Activated CD4-positive, alpha-beta memory T cell treated with anti-CD3 and anti-CD28 coated beads, Interleukin-2, amount 10 ng/mL, durations not matched to agents 7 days and 5 days (primary cell): ENCODE measurements around the gene OSBPL1A. TPM values are rescaled to one million over a fixed set of nuclear protein-coding genes. Genes with fewer than 3 reads are reported as not detected.

Experiments used
- CTCF ChIA-PET: fragments of 350-600 bp; sonication (Branson Sonifier 250); formaldehyde crosslinking; loops from one replicate; lab custom pipeline; 2021; ENCODE audit warnings: antibody characterized with exemption, inconsistent platforms; lab: Charles Lee
- POLR2A ChIA-PET: fragments of 350-600 bp; sonication (Branson Sonifier 250); formaldehyde crosslinking; loops from one replicate; lab custom pipeline; 2021; ENCODE audit warnings: antibody characterized with exemption; lab: Charles Lee
- DNase-seq: peaks from one replicate; pipeline ENCODE4 v3.0.0-alpha.2; 2020
- H3K27ac Mint-ChIP-seq: one replicate; pipeline ENCODE4 v1.8.0; 2021; ENCODE audit warnings: mild to moderate bottlenecking, mixed read lengths
- H3K27me3 Mint-ChIP-seq: one replicate; pipeline ENCODE4 v1.8.0; 2021; ENCODE audit warnings: mixed read lengths
- H3K36me3 Mint-ChIP-seq: one replicate; pipeline ENCODE4 v1.8.0; 2021; ENCODE audit warnings: low read depth, mixed read lengths
- H3K4me1 Mint-ChIP-seq: one replicate; pipeline ENCODE4 v1.8.0; 2021; ENCODE audit warnings: mixed read lengths
- H3K4me3 Mint-ChIP-seq: one replicate; pipeline ENCODE4 v1.8.0; 2021; ENCODE audit warnings: mild to moderate bottlenecking, mixed read lengths
- H3K9me3 Mint-ChIP-seq: one replicate; pipeline ENCODE4 v1.8.0; 2021; ENCODE audit warnings: mixed read lengths
- total RNA-seq, 2 experiments: library from RNA; stranded (reverse); gene quantifications; one replicate each; pipeline ENCODE4 v1.2.3, GENCODE V29; 2021

The OSBPL1A gene
- total RNA-seq, 2 experiments from 2014 or later, result 0.53 to 0.93 TPM

DNA sequence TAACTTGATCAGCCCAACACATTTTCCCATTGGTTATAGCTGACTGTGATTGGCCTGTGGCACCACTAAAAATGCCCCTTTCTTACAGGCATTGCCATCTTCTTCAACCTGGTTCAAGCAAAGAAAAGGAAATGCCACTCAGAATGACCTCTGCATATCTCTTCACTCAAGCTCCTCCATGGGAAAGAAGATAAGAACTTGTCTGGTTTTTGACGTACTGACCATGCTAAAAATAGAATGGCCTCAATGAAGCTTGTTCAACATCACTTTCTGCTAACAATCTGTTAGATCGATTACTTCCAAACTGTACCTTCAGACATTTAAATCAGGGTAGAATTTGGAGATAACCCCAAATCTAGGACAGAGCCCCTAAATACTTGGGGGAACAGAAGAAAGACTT lies 149.3 kb downstream of the OSBPL1A start:
- H3K4me3 Mint-ChIP-seq, result no peak overlapping the region
- H3K27me3 Mint-ChIP-seq, result peaks cover 27% of the 10 kb centered on the region
- peaks cover 9% of the 10 kb centered on the region for H3K4me1 Mint-ChIP-seq
- POLR2A ChIA-PET, result no interaction called here
- no peaks in the 10 kb centered on the region for H3K9me3 Mint-ChIP-seq
- CTCF ChIA-PET, result no interaction called here
- DNase-seq, result no peak
- H3K36me3 Mint-ChIP-seq, result no peaks in the 10 kb centered on the region
- H3K27ac Mint-ChIP-seq, result no peak overlapping the region

DNA sequence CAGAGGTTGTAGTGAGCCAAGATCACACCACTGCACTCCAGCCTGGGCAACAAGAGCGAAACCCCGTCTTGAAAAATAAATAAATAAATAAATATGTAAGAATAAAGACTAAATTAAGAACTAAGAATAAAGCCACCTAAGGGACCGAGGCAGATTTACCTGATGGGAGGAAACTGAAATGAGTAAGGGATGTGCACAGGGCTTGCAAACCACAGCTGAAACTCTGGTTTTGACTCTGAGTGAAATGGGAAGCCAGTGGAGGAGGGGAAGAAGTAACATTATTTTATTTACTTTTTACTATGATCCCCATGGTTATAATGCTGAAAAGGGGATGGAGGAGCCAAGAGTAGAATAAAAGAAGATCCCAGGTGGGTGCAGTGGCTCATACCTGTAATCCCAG lies 151.5 kb downstream of the OSBPL1A start:
- peaks cover 17% of the 10 kb centered on the region for H3K27me3 Mint-ChIP-seq
- CTCF ChIA-PET, result no interaction called here
- no peaks in the 10 kb centered on the region for H3K36me3 Mint-ChIP-seq
- POLR2A ChIA-PET, result no interaction called here
- H3K4me1 Mint-ChIP-seq, result peaks cover 12% of the 10 kb centered on the region
- H3K9me3 Mint-ChIP-seq, result no peaks in the 10 kb centered on the region
- DNase-seq, result peak; percentile 20
- no peak overlapping the region for H3K27ac Mint-ChIP-seq
- no peak overlapping the region for H3K4me3 Mint-ChIP-seq

DNA sequence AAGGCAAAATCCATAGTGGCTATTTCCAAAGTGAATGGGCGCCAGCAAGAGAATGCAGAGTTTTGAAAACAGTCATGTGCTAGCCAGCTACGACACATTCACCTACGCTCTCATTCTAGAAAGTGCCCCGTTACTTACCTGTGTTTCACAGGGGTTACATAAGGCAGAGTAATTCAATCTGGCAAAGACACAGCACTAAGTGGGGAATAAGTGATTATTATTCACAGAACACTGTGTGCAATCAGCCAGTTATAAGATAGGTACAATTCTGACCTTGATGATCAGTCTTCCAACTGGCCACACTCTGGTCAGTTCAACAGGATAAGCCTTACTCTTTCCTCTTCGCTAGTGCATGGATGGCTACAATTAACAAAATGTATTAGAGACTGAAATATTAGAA lies 152.9 kb downstream of the OSBPL1A start:
- Mint-ChIP-seq H3K4me1 (peaks cover 15% of the 10 kb centered on the region), H3K27ac (no peak overlapping the region), H3K9me3 (no peaks in the 10 kb centered on the region), H3K27me3 (peaks cover 17% of the 10 kb centered on the region), H3K4me3 (no peak overlapping the region), H3K36me3 (no peaks in the 10 kb centered on the region)
- POLR2A ChIA-PET, result no interaction called here
- no peak for DNase-seq
- CTCF ChIA-PET, result no interaction called here

DNA sequence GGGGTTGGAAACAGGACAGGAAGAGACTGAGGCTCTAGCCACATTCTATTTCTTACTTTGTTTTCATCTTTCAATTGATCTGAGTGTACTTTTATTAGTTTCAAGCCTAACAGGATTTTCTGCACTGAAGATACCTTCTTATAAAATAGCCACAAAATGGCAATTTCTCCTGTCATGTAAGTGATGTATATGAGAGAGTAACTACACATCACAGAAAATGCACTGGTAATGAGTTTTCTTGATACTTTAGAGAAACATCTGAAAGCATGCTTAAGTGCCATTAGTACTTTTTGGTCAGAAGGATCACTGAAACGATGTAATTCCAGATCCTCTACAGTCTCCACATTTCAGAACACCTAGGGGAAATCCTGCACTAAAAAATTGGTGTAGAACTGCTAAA lies 153.9 kb downstream of the OSBPL1A start:
- Mint-ChIP-seq H3K27ac (no peak overlapping the region), H3K27me3 (peaks cover 17% of the 10 kb centered on the region), H3K4me1 (peaks cover 15% of the 10 kb centered on the region), H3K36me3 (no peaks in the 10 kb centered on the region), H3K4me3 (no peak overlapping the region), H3K9me3 (no peaks in the 10 kb centered on the region)
- ChIA-PET CTCF (no interaction called here), POLR2A (no interaction called here)
- no peak for DNase-seq

DNA sequence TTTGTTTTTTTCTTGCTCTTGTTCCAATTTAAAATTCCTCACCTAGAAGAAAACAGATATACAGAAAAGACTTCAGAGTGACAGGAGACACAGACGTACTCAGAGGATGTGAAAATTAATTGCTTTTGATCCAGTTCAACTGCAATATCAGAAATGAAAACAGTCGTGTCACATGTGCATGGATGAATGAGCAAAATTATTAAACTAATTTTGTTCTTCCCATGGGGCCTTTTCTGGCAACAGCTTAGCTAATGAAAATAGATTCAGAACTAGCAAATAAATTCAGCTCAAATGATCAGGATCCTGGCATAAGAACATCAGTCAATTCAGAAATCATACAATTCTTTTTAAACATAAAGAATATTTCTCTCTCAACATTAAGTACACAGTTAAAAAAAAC lies 158.3 kb downstream of the OSBPL1A start:
- CTCF ChIA-PET, result no interaction called here
- Mint-ChIP-seq H3K9me3 (no peaks in the 10 kb centered on the region), H3K4me3 (no peak overlapping the region), H3K36me3 (no peaks in the 10 kb centered on the region), H3K4me1 (peaks cover 6% of the 10 kb centered on the region), H3K27ac (no peak overlapping the region), H3K27me3 (peaks cover 9% of the 10 kb centered on the region)
- DNase-seq, result no peak
- POLR2A ChIA-PET, result no interaction called here

DNA sequence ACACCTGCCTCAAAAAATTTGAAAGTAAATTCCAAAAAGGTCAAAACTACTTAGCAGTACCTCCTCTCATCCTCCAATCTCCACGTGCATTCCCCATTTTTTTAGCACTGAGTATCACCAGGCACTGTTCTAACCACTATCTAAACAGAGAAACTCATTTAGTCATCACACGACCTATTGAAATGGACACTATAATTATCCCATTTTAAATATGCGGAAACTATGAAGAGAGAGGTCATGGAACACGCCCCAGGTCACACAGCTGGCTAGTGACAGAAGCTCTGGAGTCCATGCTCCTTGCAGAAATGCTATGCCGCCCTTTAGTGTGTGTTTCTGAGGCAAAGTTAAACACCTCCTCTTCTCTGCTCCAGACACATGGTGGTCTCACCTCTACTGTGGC lies 159.2 kb downstream of the OSBPL1A start:
- ChIA-PET POLR2A (no interaction called here), CTCF (no interaction called here)
- H3K4me1 Mint-ChIP-seq, result peaks cover 6% of the 10 kb centered on the region
- no peak overlapping the region for H3K4me3 Mint-ChIP-seq
- no peak for DNase-seq
- H3K27ac Mint-ChIP-seq, result no peak overlapping the region
- no peaks in the 10 kb centered on the region for H3K9me3 Mint-ChIP-seq
- H3K27me3 Mint-ChIP-seq, result peaks cover 9% of the 10 kb centered on the region
- no peaks in the 10 kb centered on the region for H3K36me3 Mint-ChIP-seq

DNA sequence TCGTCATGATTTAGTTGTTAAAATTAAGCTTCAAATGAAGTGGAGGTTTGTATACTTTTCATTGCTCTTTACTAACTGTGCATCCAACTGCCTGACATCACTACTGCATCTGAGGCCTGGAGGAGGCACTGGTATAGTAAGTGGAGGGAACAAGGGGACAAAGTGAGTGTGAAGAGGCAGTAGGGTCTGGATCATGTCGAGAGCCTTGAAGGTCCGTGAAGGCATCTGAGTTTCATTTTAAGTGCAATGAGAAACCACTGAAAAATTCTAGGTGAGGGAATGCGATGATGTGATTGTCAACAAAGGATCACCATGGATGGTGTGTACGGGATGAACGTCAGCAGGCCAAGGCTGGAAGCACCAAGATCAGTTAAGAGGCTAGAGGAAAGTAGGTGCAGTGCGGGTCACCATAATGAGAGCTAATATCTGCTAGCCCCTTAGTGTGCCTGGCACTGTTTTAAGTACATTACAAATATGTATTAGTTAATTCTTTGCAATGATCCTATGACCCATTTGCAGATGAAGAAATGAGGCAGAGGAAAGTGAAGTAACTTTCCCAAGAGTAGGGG lies 162.7 kb downstream of the OSBPL1A start:
- Mint-ChIP-seq H3K36me3 (no peaks in the 10 kb centered on the region), H3K4me1 (no peaks in the 10 kb centered on the region), H3K27ac (no peak overlapping the region), H3K9me3 (no peaks in the 10 kb centered on the region), H3K27me3 (peaks cover 13% of the 10 kb centered on the region), H3K4me3 (no peak overlapping the region)
- ChIA-PET CTCF (interaction anchor here (1.1 kb wide), 1 partner anchor 58 kb away, joined by 3 read pairs; no protein-coding TSS in a partner anchor), POLR2A (no interaction called here)
- no peak for DNase-seq

DNA sequence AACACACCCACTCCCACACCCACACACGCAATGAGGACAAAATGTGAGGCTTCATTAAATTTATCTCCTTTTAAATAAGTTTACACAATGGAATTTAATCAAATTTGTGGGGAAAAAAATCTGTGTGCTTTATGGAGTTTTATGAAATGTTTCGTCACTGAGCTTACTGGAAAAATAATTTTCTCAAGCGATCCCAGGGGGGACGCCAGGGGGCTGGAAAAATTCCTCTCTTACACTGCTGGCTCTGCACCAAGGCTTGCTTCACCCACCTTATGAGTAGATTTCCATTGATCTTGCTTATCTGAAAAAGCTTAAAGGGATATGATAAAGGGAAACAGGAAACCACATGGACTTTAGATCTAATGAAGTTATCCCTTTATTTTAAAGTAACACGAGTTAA lies 163.3 kb downstream of the OSBPL1A start:
- H3K36me3 Mint-ChIP-seq, result no peaks in the 10 kb centered on the region
- CTCF ChIA-PET, result no interaction called here
- H3K4me3 Mint-ChIP-seq, result no peak overlapping the region
- H3K27ac Mint-ChIP-seq, result no peak overlapping the region
- peaks cover 13% of the 10 kb centered on the region for H3K27me3 Mint-ChIP-seq
- no peaks in the 10 kb centered on the region for H3K9me3 Mint-ChIP-seq
- H3K4me1 Mint-ChIP-seq, result no peaks in the 10 kb centered on the region
- POLR2A ChIA-PET, result no interaction called here
- no peak for DNase-seq

DNA sequence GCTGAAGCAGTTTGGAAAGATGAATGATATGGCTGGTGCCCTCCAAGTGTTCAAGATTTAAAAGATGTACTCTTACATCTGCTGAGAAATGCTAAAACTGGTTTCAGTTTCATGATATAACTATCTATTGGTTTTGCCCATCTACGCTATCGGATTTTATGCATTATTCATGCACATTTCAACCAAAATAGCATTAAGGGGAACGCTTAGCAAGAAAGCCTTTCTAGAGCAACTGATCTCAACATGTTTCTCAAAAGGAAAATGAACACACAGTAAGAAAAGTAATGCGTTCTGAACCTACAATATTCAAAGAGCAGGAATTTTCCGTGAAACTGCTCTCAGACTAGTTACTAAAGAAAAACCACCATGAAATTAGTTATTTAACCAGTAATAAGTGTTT lies 164.8 kb downstream of the OSBPL1A start:
- Mint-ChIP-seq H3K36me3 (no peaks in the 10 kb centered on the region), H3K9me3 (no peaks in the 10 kb centered on the region), H3K27me3 (peaks cover 16% of the 10 kb centered on the region), H3K27ac (no peak overlapping the region), H3K4me3 (no peak overlapping the region), H3K4me1 (no peaks in the 10 kb centered on the region)
- ChIA-PET CTCF (no interaction called here), POLR2A (no interaction called here)
- DNase-seq, result no peak

DNA sequence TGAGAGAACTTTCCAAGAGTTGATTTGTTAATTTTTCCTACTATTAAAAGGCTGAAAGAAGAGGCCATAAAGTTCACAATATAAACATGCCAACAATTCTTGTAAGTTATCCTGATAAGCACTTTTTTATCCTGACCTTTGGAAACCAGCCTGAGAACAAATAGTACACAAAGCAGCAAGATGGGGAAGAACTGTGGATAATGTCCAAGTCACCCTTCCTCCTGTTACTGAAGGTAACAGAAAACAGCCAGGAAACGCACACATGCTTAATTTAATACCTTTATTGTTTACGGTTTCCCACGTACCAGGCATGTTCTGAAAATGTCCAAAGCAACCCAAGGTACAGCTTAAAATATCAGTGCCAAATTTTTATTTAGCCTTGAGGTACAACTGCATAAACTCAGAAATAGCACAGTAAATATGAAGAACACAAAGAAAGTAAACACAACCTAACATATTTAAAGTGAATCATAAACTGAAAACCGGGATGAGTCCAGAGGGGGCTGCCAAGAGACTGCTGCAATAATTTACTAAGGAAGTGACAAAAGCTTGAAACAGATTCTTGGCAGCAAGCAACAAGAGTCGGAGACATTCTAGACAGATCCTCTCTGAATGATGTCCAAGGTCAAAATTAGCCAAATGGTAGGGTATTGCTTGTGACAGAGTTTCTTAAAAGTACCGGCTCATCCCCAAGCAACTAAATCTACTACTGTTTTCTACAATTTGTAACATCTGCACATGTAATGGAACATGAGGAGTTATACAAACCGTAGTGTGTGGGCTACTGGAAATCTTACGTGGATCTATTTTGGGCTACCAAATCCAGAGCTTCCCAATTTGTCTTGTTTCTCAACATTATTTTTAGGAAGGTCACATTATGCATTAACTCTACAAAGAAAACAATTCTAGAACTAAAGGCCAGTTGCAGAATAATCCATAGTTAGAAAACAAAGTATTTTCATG lies 165.6 kb downstream of the OSBPL1A start:
- peaks cover 17% of the 10 kb centered on the region for H3K27me3 Mint-ChIP-seq
- H3K27ac Mint-ChIP-seq, result no peak overlapping the region
- CTCF ChIA-PET, result no interaction called here
- no peak overlapping the region for H3K4me3 Mint-ChIP-seq
- POLR2A ChIA-PET, result no interaction called here
- no peaks in the 10 kb centered on the region for H3K9me3 Mint-ChIP-seq
- DNase-seq, result no peak
- H3K4me1 Mint-ChIP-seq, result no peaks in the 10 kb centered on the region
- H3K36me3 Mint-ChIP-seq, result no peaks in the 10 kb centered on the region

DNA sequence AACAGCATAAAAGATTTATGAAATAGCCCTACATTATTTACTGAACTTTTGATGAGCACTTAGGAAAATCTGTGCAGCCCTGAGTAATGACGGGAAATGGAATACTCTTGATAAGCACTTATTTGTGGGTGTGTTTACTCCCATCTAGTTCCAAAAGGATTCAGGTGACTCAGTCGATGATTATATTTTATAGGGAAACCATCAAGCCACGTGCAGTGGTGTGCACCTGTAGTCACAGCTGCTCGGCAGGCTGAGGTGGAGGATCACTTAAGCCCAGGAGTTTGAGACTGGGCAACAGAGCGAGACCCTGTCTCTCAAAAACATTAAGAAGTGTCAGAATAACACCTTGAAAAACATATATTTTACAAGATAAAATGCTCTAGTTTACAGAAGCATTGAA lies 166.9 kb downstream of the OSBPL1A start:
- H3K4me3 Mint-ChIP-seq, result no peak overlapping the region
- H3K36me3 Mint-ChIP-seq, result no peaks in the 10 kb centered on the region
- CTCF ChIA-PET, result no interaction called here
- peaks cover 23% of the 10 kb centered on the region for H3K27me3 Mint-ChIP-seq
- DNase-seq, result no peak
- no peaks in the 10 kb centered on the region for H3K9me3 Mint-ChIP-seq
- no peaks in the 10 kb centered on the region for H3K4me1 Mint-ChIP-seq
- H3K27ac Mint-ChIP-seq, result no peak overlapping the region
- POLR2A ChIA-PET, result no interaction called here

DNA sequence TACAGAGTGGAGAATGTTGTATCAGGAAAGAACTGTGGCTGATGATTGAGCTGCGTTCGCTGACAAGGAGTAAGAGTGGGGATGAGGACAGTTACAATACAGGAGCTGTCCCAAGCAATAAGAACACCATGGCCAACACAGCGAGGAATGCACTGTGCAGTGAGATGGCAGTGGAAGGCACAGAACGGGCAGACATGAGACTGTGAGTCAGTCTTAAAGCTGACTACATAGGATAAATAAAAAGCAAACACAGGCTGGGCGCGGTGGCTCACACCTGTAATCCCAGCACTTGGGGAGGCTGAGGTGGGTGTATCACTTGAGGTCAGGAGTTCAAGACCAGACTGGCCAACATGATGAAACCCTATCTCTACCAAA lies 169.0 kb downstream of the OSBPL1A start:
- H3K27me3 Mint-ChIP-seq, result peaks cover 26% of the 10 kb centered on the region
- no peaks in the 10 kb centered on the region for H3K36me3 Mint-ChIP-seq
- no peak overlapping the region for H3K4me3 Mint-ChIP-seq
- no peak for DNase-seq
- H3K27ac Mint-ChIP-seq, result no peak overlapping the region
- H3K9me3 Mint-ChIP-seq, result no peaks in the 10 kb centered on the region
- no peaks in the 10 kb centered on the region for H3K4me1 Mint-ChIP-seq
- ChIA-PET CTCF (interaction anchor here (0.5 kb wide), 1 partner anchor 1608 kb away, joined by 4 read pairs; no protein-coding TSS in a partner anchor), POLR2A (no interaction called here)

DNA sequence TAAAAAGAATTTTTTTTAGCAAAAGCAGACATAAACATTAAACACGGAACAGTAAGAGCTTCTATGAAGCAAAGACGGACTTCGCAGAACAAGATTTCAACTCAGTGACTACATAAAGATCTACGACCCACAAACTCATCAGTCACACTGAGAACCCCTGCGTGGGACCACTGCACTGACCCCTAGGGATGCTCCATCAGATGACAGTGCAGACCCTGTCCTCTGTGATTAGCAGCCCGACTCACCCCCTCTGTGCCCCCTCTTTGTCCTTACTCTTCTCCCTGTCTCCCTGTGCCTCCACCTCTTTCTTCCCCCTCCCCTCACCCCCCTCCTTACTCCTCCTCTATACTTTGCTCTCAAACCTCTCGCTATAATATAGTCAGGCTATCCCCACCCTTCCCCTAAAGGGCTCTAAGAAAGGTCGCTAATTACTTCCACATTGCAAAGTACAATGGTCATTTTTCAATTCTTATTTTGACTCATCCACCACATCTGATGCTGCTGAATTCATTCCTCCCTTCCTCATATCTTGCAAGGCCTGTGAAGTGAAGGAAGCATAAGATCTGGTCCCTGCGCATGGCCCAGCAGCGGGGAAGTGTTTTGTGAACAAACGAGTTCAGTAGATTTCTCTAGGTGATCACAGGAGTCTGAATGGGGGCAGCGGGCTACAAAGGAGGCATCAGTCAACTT lies 169.5 kb downstream of the OSBPL1A start:
- H3K36me3 Mint-ChIP-seq, result no peaks in the 10 kb centered on the region
- ChIA-PET POLR2A (no interaction called here), CTCF (interaction anchor here (0.5 kb wide), 1 partner anchor 1608 kb away, joined by 4 read pairs; no protein-coding TSS in a partner anchor)
- H3K27ac Mint-ChIP-seq, result no peak overlapping the region
- H3K27me3 Mint-ChIP-seq, result peaks cover 30% of the 10 kb centered on the region
- DNase-seq, result no peak
- H3K9me3 Mint-ChIP-seq, result no peaks in the 10 kb centered on the region
- no peak overlapping the region for H3K4me3 Mint-ChIP-seq
- no peaks in the 10 kb centered on the region for H3K4me1 Mint-ChIP-seq
